ENCODE measurements around the gene LRCOL1. TPM values are rescaled to one million over a fixed set of nuclear protein-coding genes. Genes with fewer than 3 reads are reported as not detected.

The LRCOL1 gene
- polyA plus RNA-seq, 3 donors, result not detected

DNA sequence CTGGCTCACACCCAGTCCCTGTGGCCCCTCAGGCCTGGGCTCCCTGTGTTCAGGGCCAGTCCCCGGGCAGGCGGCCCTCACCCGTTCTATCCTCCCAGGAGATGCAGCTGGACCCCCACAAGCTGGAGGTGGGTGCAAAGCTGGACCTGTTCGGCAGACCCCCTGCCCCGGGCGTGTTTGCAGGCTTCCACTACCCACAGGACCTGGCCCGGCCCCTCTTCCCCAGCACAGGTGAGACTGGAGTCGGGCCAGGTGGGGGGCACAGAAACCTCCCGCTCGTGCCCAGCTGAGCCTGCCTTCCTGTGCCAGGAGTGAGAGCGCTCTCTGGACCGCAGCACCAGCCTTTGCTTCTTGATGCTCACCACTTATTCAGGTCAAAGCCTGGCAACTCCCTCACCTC lies 33.7 kb downstream of the LRCOL1 start:
- Histone ChIP-seq H4K20me1 (ENCODE audit: insufficient read depth, low read length) (no peaks in the 10 kb centered on the region), H3K4me1 (ENCODE audit: control insufficient read depth in 1 of 2, insufficient read depth in 2 of 2, low read length in 2 of 2) (no peaks in the 10 kb centered on the region), H3K27ac (ENCODE audit: low read depth in 1 of 2, low read length in 2 of 2) (no peak overlapping the region), H3K4me3 (replicated peaks in 1 of 3; ENCODE audit: low read depth in 2 of 3, low read length in 3 of 3) (no peak overlapping the region), H3K4me2 (replicated peaks; ENCODE audit: extremely low read depth, low read length, poor library complexity, severe bottlenecking) (no peak overlapping the region), H3K9ac (ENCODE audit: insufficient read depth, low read length, poor library complexity, severe bottlenecking) (no peak overlapping the region), H3K9me3 (replicated peaks in 1 of 2; ENCODE audit: control insufficient read depth in 1 of 2, insufficient read depth in 1 of 2, low read length in 2 of 2) (no peaks in the 10 kb centered on the region), H3K36me3 (replicated peaks in 1 of 2; ENCODE audit: control insufficient read depth in 1 of 2, insufficient read depth in 2 of 2, low read length in 2 of 2) (peaks cover 48 to 61% of the 10 kb centered on the region in 2 donors), H3K79me2 (ENCODE audit: insufficient read depth, low read length) (no peaks in the 10 kb centered on the region), H3K27me3 (ENCODE audit: control insufficient read depth in 2 of 2, insufficient read depth in 2 of 2, low read length in 2 of 2) (no peaks in the 10 kb centered on the region), H2AFZ (ENCODE audit: insufficient read depth, low read depth, low read length, poor library complexity, severe bottlenecking) (no peak overlapping the region)
- intact Hi-C loops (cut with micrococcal nuclease), result no loop called here
- Mint-ChIP-seq H3K27me3 (ENCODE audit: low read depth in 3 of 3) (peaks cover 0 to 1% (median 0%) of the 10 kb centered on the region in 3 donors), H3K9me3 (no peaks in the 10 kb centered on the region), H3K27ac (no peak overlapping the region), H3K4me1 (no peaks in the 10 kb centered on the region), H3K4me3 (no peak overlapping the region), H3K36me3 (peaks cover 36 to 72% of the 10 kb centered on the region in 2 donors)
- WGBS (ENCODE audit: insufficient coverage), result 95% methylated on average over 12 of the region's 12 CpGs
- no peak for DNase-seq
- TF ChIP-seq, protein P1, sequence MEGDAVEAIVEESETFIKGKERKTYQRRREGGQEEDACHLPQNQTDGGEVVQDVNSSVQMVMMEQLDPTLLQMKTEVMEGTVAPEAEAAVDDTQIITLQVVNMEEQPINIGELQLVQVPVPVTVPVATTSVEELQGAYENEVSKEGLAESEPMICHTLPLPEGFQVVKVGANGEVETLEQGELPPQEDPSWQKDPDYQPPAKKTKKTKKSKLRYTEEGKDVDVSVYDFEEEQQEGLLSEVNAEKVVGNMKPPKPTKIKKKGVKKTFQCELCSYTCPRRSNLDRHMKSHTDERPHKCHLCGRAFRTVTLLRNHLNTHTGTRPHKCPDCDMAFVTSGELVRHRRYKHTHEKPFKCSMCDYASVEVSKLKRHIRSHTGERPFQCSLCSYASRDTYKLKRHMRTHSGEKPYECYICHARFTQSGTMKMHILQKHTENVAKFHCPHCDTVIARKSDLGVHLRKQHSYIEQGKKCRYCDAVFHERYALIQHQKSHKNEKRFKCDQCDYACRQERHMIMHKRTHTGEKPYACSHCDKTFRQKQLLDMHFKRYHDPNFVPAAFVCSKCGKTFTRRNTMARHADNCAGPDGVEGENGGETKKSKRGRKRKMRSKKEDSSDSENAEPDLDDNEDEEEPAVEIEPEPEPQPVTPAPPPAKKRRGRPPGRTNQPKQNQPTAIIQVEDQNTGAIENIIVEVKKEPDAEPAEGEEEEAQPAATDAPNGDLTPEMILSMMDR (IDR thresholded peaks at IDR 0.05), result no peak

DNA sequence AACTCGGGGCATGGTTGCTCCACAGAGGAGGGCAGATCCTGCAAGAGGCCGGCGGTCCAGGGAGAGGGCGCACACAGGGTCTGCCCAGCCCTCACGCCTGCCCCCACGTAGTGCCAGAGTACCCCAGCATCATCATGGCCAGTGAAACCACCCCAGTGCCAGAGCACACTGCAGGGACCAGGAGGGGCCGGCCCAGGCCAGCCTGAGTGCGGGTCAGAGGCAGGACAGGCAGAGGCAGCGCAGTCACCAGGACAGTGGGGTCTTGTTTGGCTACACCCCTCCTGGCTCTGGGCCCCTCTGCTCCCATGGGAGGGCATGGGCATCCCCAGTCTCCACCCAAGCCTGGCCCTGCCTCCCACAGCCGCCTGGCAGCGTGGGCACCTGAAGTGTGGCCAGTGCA lies 34.7 kb downstream of the LRCOL1 start:
- H3K36me3 ChIP-seq (replicated peaks in 1 of 2; ENCODE audit: control insufficient read depth in 1 of 2, insufficient read depth in 2 of 2, low read length in 2 of 2), result peaks cover 50 to 58% of the 10 kb centered on the region in 2 donors
- H3K36me3 Mint-ChIP-seq, result peaks cover 36 to 70% of the 10 kb centered on the region in 2 donors
- 97% methylated on average over 9 of the region's 11 CpGs for WGBS (ENCODE audit: insufficient coverage)

More for the DNA sequence above, 34.7 kb downstream of the LRCOL1 start:
- no peak overlapping the region for H3K9ac ChIP-seq (ENCODE audit: insufficient read depth, low read length, poor library complexity, severe bottlenecking)
- H3K4me1 Mint-ChIP-seq, result no peaks in the 10 kb centered on the region
- H3K27ac Mint-ChIP-seq, result no peak overlapping the region
- DNase-seq, result no peak
- no peaks in the 10 kb centered on the region for H3K79me2 ChIP-seq (ENCODE audit: insufficient read depth, low read length)
- TF ChIP-seq, protein P1 (IDR thresholded peaks at IDR 0.05), result no peak
- no peak overlapping the region for H2AFZ ChIP-seq (ENCODE audit: insufficient read depth, low read depth, low read length, poor library complexity, severe bottlenecking)
- no peak overlapping the region for H3K4me3 ChIP-seq (replicated peaks in 1 of 3; ENCODE audit: low read depth in 2 of 3, low read length in 3 of 3)
- intact Hi-C loops (cut with micrococcal nuclease), result no loop called here
- peaks cover 0 to 1% (median 0%) of the 10 kb centered on the region in 3 donors for H3K27me3 Mint-ChIP-seq (ENCODE audit: low read depth in 3 of 3)
- H3K4me2 ChIP-seq (replicated peaks; ENCODE audit: extremely low read depth, low read length, poor library complexity, severe bottlenecking), result no peak overlapping the region
- H3K27me3 ChIP-seq (ENCODE audit: control insufficient read depth in 2 of 2, insufficient read depth in 2 of 2, low read length in 2 of 2), result no peaks in the 10 kb centered on the region
- no peaks in the 10 kb centered on the region for H4K20me1 ChIP-seq (ENCODE audit: insufficient read depth, low read length)
- H3K9me3 ChIP-seq (replicated peaks in 1 of 2; ENCODE audit: control insufficient read depth in 1 of 2, insufficient read depth in 1 of 2, low read length in 2 of 2), result no peaks in the 10 kb centered on the region
- no peaks in the 10 kb centered on the region for H3K4me1 ChIP-seq (ENCODE audit: control insufficient read depth in 1 of 2, insufficient read depth in 2 of 2, low read length in 2 of 2)
- no peak overlapping the region for H3K27ac ChIP-seq (ENCODE audit: low read depth in 1 of 2, low read length in 2 of 2)
- H3K9me3 Mint-ChIP-seq, result no peaks in the 10 kb centered on the region
- H3K4me3 Mint-ChIP-seq, result no peak overlapping the region
